ENCODE measurements around the gene FOXS1. TPM values are rescaled to one million over a fixed set of nuclear protein-coding genes. Genes with fewer than 3 reads are reported as not detected.

FOXS1 gene
- total RNA-seq, 6 experiments from 2014 or later: 0.15 to 0.31 TPM; not detected in 4

DNA sequence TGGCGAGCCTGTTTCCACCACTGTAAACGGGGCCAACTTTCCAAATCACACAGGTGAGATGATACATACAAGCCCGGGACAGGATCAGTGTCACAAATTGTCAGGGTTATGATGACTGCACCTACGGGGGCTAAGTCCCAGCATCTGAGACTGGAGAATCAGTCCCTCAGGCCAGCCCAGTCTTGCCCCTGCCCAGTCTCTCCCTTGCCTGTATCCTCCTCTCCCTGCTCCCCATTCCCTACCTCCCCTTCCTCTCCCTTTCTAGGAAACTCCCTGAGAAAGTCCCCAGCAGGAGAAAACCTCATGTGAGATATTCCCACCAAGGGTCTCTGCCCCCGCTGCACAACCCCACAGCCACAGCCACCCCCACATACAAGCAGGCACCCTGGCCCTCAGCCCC, 1.5 kb downstream of the FOXS1 start:
- no peak for DNase-seq
- H3K4me1 ChIP-seq: no peaks in the 10 kb centered on the region
- no peak overlapping the region for H3K4me3 ChIP-seq
- intact Hi-C loops (cut with DNase I): loop anchor here in 1 of 2 donors (10.0 kb wide), 1 partner anchor 251 kb away; no protein-coding TSS in a partner anchor
- TF ChIP-seq, protein P1, sequence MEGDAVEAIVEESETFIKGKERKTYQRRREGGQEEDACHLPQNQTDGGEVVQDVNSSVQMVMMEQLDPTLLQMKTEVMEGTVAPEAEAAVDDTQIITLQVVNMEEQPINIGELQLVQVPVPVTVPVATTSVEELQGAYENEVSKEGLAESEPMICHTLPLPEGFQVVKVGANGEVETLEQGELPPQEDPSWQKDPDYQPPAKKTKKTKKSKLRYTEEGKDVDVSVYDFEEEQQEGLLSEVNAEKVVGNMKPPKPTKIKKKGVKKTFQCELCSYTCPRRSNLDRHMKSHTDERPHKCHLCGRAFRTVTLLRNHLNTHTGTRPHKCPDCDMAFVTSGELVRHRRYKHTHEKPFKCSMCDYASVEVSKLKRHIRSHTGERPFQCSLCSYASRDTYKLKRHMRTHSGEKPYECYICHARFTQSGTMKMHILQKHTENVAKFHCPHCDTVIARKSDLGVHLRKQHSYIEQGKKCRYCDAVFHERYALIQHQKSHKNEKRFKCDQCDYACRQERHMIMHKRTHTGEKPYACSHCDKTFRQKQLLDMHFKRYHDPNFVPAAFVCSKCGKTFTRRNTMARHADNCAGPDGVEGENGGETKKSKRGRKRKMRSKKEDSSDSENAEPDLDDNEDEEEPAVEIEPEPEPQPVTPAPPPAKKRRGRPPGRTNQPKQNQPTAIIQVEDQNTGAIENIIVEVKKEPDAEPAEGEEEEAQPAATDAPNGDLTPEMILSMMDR (IDR thresholded peaks at IDR 0.05): no peak
- TF ChIP-seq POLR2A (IDR thresholded peaks at IDR 0.05): no peak
- H3K9me3 ChIP-seq: no peaks in the 10 kb centered on the region
- no peak for ATAC-seq
- no peaks in the 10 kb centered on the region for H3K36me3 ChIP-seq
- 86% methylated on average over 2 of the region's 5 CpGs for WGBS (ENCODE audit: insufficient coverage, low coverage, low lambda C conversion rate, missing lambda C conversion rate)
- H3K27ac ChIP-seq: no peak overlapping the region
- no peaks in the 10 kb centered on the region for H3K27me3 ChIP-seq

DNA sequence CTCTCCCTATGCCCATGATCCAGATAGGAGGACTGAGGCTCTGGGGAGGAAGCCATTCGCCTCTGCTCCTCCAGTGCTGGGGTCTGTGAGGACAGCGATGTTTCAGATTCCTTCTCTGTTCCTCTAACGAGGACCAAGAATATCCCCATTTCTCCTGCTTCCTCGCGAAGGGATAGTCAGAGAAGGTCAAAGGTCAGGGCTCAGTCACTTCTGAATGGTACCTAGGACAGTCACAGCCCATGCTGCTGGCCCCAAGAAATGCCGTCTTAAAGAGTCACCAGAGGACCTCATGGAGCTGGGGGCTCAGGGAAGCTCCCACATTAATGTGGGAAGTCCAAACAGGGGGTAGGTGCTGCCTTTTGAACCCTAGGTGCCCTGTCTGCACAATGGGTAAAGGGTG, 2.1 kb downstream of the FOXS1 start:
- H3K4me1 ChIP-seq: no peaks in the 10 kb centered on the region
- intact Hi-C loops (cut with DNase I): loop anchor here in 1 of 2 donors (10.0 kb wide), 1 partner anchor 252 kb away; no protein-coding TSS in a partner anchor
- H3K27me3 ChIP-seq: no peaks in the 10 kb centered on the region
- no peaks in the 10 kb centered on the region for H3K9me3 ChIP-seq
- 59% methylated on average over 4 of the region's 6 CpGs for WGBS (ENCODE audit: insufficient coverage, low coverage, low lambda C conversion rate, missing lambda C conversion rate)
- DNase-seq (no peak), ATAC-seq (no peak)
- TF ChIP-seq, protein P1 (IDR thresholded peaks at IDR 0.05): no peak
- no peak for TF ChIP-seq POLR2A (IDR thresholded peaks at IDR 0.05)
- H3K36me3 ChIP-seq: no peaks in the 10 kb centered on the region
- no peak overlapping the region for H3K4me3 ChIP-seq
- H3K27ac ChIP-seq: no peak overlapping the region

DNA sequence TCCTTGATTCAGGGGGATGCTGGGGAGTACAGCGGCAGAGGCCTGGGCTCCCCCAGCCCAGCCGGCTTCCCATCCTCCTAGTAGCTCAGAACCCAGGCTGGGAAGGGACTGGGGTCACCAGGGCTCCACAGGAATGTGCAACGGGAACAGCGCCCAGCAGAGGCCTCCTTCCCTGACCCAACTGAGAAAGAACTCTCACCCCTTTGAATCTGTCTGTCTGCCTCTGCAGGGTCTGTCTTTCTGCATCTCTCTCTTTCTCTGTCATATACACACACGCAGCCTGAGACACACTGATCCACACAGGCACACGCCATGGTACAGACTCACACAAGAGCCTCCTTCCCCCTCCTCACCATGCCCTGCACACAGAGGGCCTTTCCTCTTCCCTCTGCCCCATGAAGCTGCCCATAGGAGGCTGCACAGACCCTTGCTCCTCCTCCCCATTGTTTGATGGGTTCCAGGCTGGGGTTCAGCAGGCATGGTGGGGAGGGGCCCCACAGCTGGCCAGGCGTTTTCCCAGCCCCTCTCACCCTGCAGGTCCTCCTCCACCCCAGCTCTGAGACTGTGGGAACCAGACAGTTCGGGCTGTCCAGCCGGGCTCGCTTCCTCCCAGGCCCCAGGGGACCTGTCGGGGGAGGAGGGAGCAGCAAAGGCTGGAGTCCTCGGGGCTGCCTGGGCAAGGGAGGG, 2.8 kb downstream of the FOXS1 start:
- intact Hi-C loops (cut with DNase I): loop anchor here in 1 of 2 donors (10.0 kb wide), 1 partner anchor 252 kb away; no protein-coding TSS in a partner anchor
- no peak for TF ChIP-seq POLR2A (IDR thresholded peaks at IDR 0.05)
- TF ChIP-seq, protein P1 (IDR thresholded peaks at IDR 0.05): no peak
- DNase-seq: no peak
- Histone ChIP-seq H3K4me1 (no peaks in the 10 kb centered on the region), H3K36me3 (no peaks in the 10 kb centered on the region), H3K27me3 (no peaks in the 10 kb centered on the region), H3K27ac (no peak overlapping the region), H3K9me3 (no peaks in the 10 kb centered on the region), H3K4me3 (no peak overlapping the region)
- WGBS (ENCODE audit: insufficient coverage, low coverage, low lambda C conversion rate, missing lambda C conversion rate): 73% methylated on average over 3 of the region's 12 CpGs
- peak; percentile 29 to 35 (median 30) for ATAC-seq

DNA sequence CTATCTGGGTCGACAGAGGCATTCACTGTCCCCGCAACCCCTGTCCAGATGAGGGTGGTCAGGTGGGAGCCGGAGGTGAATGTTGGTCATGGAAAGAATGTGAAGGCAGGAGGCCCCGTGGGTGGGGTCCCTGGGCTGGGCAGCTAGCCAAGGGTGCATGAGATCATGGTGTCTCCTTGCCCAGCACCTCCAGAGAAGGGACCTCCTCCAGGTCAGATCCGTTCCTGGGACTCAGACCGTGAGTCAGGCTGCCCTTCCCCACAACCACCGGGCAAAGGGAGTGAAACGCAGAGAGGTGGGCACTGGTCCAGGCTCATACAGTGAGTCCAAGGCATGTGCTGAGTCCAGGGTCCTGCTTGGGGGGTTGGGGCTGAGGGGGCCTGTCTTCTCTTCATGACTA, 3.5 kb downstream of the FOXS1 start:
- intact Hi-C loops (cut with DNase I): loop anchor here in 1 of 2 donors (10.0 kb wide), 1 partner anchor 253 kb away; no protein-coding TSS in a partner anchor
- no peak for TF ChIP-seq POLR2A (IDR thresholded peaks at IDR 0.05)
- ATAC-seq: no peak
- Histone ChIP-seq H3K36me3 (no peaks in the 10 kb centered on the region), H3K4me1 (no peaks in the 10 kb centered on the region), H3K4me3 (no peak overlapping the region), H3K9me3 (no peaks in the 10 kb centered on the region), H3K27ac (no peak overlapping the region), H3K27me3 (no peaks in the 10 kb centered on the region)
- WGBS (ENCODE audit: insufficient coverage, low coverage, low lambda C conversion rate, missing lambda C conversion rate): 20% methylated on average over 1 of the region's 8 CpGs
- no peak for DNase-seq

All from right lobe of liver (tissue), 6 donors.